ENCODE results near the gene LRIG1. TPM values are rescaled to one million over a fixed set of nuclear protein-coding genes. Genes with fewer than 3 reads are reported as not detected.

LRIG1 gene
- total and polyA plus RNA-seq, 2 donors (not counting 1 experiment from before 2014, with no cell fraction given): 27.9 to 104 TPM

- no peak for DNase-seq (ENCODE audit: low read depth in 2 of 2)
- no peak overlapping the region for H3K4me3 ChIP-seq (replicated peaks in 1 of 4; ENCODE audit: control extremely low read depth in 1 of 4, insufficient read depth in 1 of 4, low read depth in 3 of 4, low read length in 4 of 4)
- no peaks in the 10 kb centered on the region for H3K79me2 ChIP-seq (ENCODE audit: control insufficient read depth, insufficient read depth, low read length)
- H3K4me1 ChIP-seq (ENCODE audit: control insufficient read depth, extremely low read depth, insufficient read depth, low read length): no peaks in the 10 kb centered on the region
- H3K9ac ChIP-seq (ENCODE audit: insufficient read depth, low read length): no peak overlapping the region
- no peak for TF ChIP-seq EZH2 (IDR thresholded peaks at IDR 0.05; ENCODE audit: low read length, missing control alignments)
- no peak for TF ChIP-seq CTCF (conservative IDR thresholded peaks at IDR 0.05 in 1 of 2, IDR thresholded peaks at IDR 0.05 in 1 of 2; ENCODE audit: low read depth in 1 of 2, low read length in 2 of 2)
- no peak overlapping the region for H3K27ac ChIP-seq (ENCODE audit: insufficient read depth, low read length)
- H3K4me2 ChIP-seq (ENCODE audit: extremely low read depth, insufficient read depth, low read length): no peak overlapping the region
- no peaks in the 10 kb centered on the region for H3K36me3 ChIP-seq (ENCODE audit: control insufficient read depth, insufficient read depth, low read length)
- no peaks in the 10 kb centered on the region for H3K27me3 ChIP-seq (ENCODE audit: control insufficient read depth, insufficient read depth, low read length)
- no peaks in the 10 kb centered on the region for H4K20me1 ChIP-seq (ENCODE audit: control insufficient read depth, extremely low read depth, insufficient read depth, low read length)
- H3K9me3 ChIP-seq (ENCODE audit: control insufficient read depth, insufficient read depth, low read depth, low read length): no peaks in the 10 kb centered on the region
- H2AFZ ChIP-seq (ENCODE audit: low read length): no peak overlapping the region
Measured at GRCh38 chr3:66532160-66532587, 31.4 kb upstream of the LRIG1 start.

GRCh38 chr3:66531256-66531655 lies 30.4 kb upstream of the LRIG1 start:
- no peak overlapping the region for H3K4me2 ChIP-seq (ENCODE audit: extremely low read depth, insufficient read depth, low read length)
- TF ChIP-seq CTCF (conservative IDR thresholded peaks at IDR 0.05 in 1 of 2, IDR thresholded peaks at IDR 0.05 in 1 of 2; ENCODE audit: low read depth in 1 of 2, low read length in 2 of 2): no peak
- TF ChIP-seq EZH2 (IDR thresholded peaks at IDR 0.05; ENCODE audit: low read length, missing control alignments): no peak
- H3K4me3 ChIP-seq (replicated peaks in 1 of 4; ENCODE audit: control extremely low read depth in 1 of 4, insufficient read depth in 1 of 4, low read depth in 3 of 4, low read length in 4 of 4): no peak overlapping the region
- no peak overlapping the region for H2AFZ ChIP-seq (ENCODE audit: low read length)
- H3K36me3 ChIP-seq (ENCODE audit: control insufficient read depth, insufficient read depth, low read length): no peaks in the 10 kb centered on the region
- no peak overlapping the region for H3K9ac ChIP-seq (ENCODE audit: insufficient read depth, low read length)
- H3K4me1 ChIP-seq (ENCODE audit: control insufficient read depth, extremely low read depth, insufficient read depth, low read length): no peaks in the 10 kb centered on the region
- no peaks in the 10 kb centered on the region for H4K20me1 ChIP-seq (ENCODE audit: control insufficient read depth, extremely low read depth, insufficient read depth, low read length)
- no peaks in the 10 kb centered on the region for H3K27me3 ChIP-seq (ENCODE audit: control insufficient read depth, insufficient read depth, low read length)
- H3K9me3 ChIP-seq (ENCODE audit: control insufficient read depth, insufficient read depth, low read depth, low read length): no peaks in the 10 kb centered on the region
- no peaks in the 10 kb centered on the region for H3K79me2 ChIP-seq (ENCODE audit: control insufficient read depth, insufficient read depth, low read length)
- H3K27ac ChIP-seq (ENCODE audit: insufficient read depth, low read length): no peak overlapping the region
- no peak for DNase-seq (ENCODE audit: low read depth in 2 of 2)

GRCh38 chr3:66527246-66527645 lies 26.4 kb upstream of the LRIG1 start:
- TF ChIP-seq EZH2 (IDR thresholded peaks at IDR 0.05; ENCODE audit: low read length, missing control alignments): no peak
- TF ChIP-seq CTCF (conservative IDR thresholded peaks at IDR 0.05 in 1 of 2, IDR thresholded peaks at IDR 0.05 in 1 of 2; ENCODE audit: low read depth in 1 of 2, low read length in 2 of 2): no peak
- Histone ChIP-seq H4K20me1 (ENCODE audit: control insufficient read depth, extremely low read depth, insufficient read depth, low read length) (no peaks in the 10 kb centered on the region), H3K27me3 (ENCODE audit: control insufficient read depth, insufficient read depth, low read length) (no peaks in the 10 kb centered on the region), H3K4me1 (ENCODE audit: control insufficient read depth, extremely low read depth, insufficient read depth, low read length) (no peaks in the 10 kb centered on the region), H3K9ac (ENCODE audit: insufficient read depth, low read length) (no peak overlapping the region), H3K36me3 (ENCODE audit: control insufficient read depth, insufficient read depth, low read length) (no peaks in the 10 kb centered on the region), H3K4me2 (ENCODE audit: extremely low read depth, insufficient read depth, low read length) (no peak overlapping the region), H3K79me2 (ENCODE audit: control insufficient read depth, insufficient read depth, low read length) (no peaks in the 10 kb centered on the region), H3K27ac (ENCODE audit: insufficient read depth, low read length) (no peak overlapping the region), H2AFZ (ENCODE audit: low read length) (no peak overlapping the region), H3K9me3 (ENCODE audit: control insufficient read depth, insufficient read depth, low read depth, low read length) (no peaks in the 10 kb centered on the region), H3K4me3 (replicated peaks in 1 of 4; ENCODE audit: control extremely low read depth in 1 of 4, insufficient read depth in 1 of 4, low read depth in 3 of 4, low read length in 4 of 4) (no peak overlapping the region)
- no peak for DNase-seq (ENCODE audit: low read depth in 2 of 2)
